K562 (cell line): Measurements from ENCODE around the gene ABLIM2.

Experiments used
- CUX1 ChIP-seq: fragments of 200-800 bp; sonication (Bioruptor generic); IDR thresholded peaks from 2 replicates; pipeline ENCODE4 v1.6.1; 2016; ENCODE audit warnings: missing genetic modification characterization, missing compliant biosample characterization
- DACH1 ChIP-seq: fragments of 450-650 bp; IDR thresholded peaks from 2 replicates; pipeline ENCODE4 v1.6.1; 2018; ENCODE audit not compliant: partially characterized antibody
- EZH2 ChIP-seq: IDR thresholded peaks from 2 replicates; pipeline ENCODE4 v1.6.1; 2012; ENCODE audit warnings: low read depth, mild to moderate bottlenecking, inconsistent platforms, low read length, borderline replicate concordance
- MLLT1 ChIP-seq, 2 experiments: fragments of 450-650 bp; IDR thresholded peaks; 2 replicates each; pipeline ENCODE4 v1.6.1; 2016
- MXI1 ChIP-seq: IDR thresholded peaks from 2 replicates; pipeline ENCODE4 v1.6.1; 2011; ENCODE audit warnings: low read depth, mild to moderate bottlenecking, improper control_type of control experiment, low read length
- RAD21 ChIP-seq, 2 experiments: fragments of 250-450 bp in 1 of 2; fragments of 450-650 bp in 1 of 2; sonication (Bioruptor Pico) in 1 of 2; formaldehyde crosslinking in 1 of 2; IDR thresholded peaks in 1 of 2; conservative IDR thresholded peaks in 1 of 2; 2 replicates each; pipeline versions ENCODE4 v1.4.0 to v1.8.0; 2020 to 2022; ENCODE audit warnings: mild to moderate bottlenecking in 2 of 2, moderate library complexity in 1 of 2
- SIN3A ChIP-seq, 2 experiments: fragments of 150-350 bp in 1 of 2; IDR thresholded peaks; 2 replicates each; pipeline ENCODE4 v1.6.1; 2011 to 2016; ENCODE audit warnings: borderline replicate concordance in 2 of 2, low read depth in 2 of 2, low read length in 2 of 2, mild to moderate bottlenecking in 2 of 2, moderate library complexity in 2 of 2; ENCODE audit not compliant: control insufficient read depth in 1 of 2
- U2AF1 ChIP-seq: fragments of 200-400 bp; formaldehyde crosslinking; optimal IDR thresholded peaks from 2 replicates; pipeline ENCODE3; 2017; ENCODE audit warnings: mild to moderate bottlenecking, low read depth, low read length, moderate library complexity
- ZC3H4 ChIP-seq: sonication (generic); formaldehyde crosslinking; IDR thresholded peaks from 2 replicates; pipeline ENCODE4 v1.9.0; 2021; ENCODE audit warnings: missing genetic modification reagents, borderline replicate concordance
- TF ChIP-seq, protein P1 (sequence below): fragments of 250-450 bp; sonication (Bioruptor Pico); IDR thresholded peaks from 2 replicates; pipeline ENCODE4 v1.5.0; 2020; ENCODE audit warnings: mild to moderate bottlenecking

GRCh38 chr4:8123389-8123788, 35.2 kb downstream of the ABLIM2 start:
- TF ChIP-seq MXI1 (no peak), U2AF1 (no peak), CUX1 (no peak), RAD21 (CRISPR knock-in tag; conservative IDR thresholded peaks at IDR 0.05 in 1 of 2, IDR thresholded peaks at IDR 0.05 in 1 of 2) (no peak), MLLT1 (IDR thresholded peaks at IDR 0.05) (no peak), EZH2 (no peak), ZC3H4 (no peak), SIN3A (IDR thresholded peaks at IDR 0.05; ENCODE audit: borderline replicate concordance in 2 of 2, control insufficient read depth in 1 of 2, low read depth in 2 of 2, low read length in 2 of 2) (no peak), DACH1 (no peak)
- TF ChIP-seq, protein P1, sequence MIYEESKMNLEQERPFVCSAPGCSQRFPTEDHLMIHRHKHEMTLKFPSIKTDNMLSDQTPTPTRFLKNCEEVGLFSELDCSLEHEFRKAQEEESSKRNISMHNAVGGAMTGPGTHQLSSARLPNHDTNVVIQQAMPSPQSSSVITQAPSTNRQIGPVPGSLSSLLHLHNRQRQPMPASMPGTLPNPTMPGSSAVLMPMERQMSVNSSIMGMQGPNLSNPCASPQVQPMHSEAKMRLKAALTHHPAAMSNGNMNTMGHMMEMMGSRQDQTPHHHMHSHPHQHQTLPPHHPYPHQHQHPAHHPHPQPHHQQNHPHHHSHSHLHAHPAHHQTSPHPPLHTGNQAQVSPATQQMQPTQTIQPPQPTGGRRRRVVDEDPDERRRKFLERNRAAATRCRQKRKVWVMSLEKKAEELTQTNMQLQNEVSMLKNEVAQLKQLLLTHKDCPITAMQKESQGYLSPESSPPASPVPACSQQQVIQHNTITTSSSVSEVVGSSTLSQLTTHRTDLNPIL (CRISPR knock-in tag), result no peak
